ENCODE measurements around the gene TRIM5.

The TRIM5 gene

GRCh38 chr11:5679811-5680210 lies 5.1 kb downstream of the TRIM5 start:
- TF ChIP-seq CTCF (IDR thresholded peaks at IDR 0.05): no peak

DNA sequence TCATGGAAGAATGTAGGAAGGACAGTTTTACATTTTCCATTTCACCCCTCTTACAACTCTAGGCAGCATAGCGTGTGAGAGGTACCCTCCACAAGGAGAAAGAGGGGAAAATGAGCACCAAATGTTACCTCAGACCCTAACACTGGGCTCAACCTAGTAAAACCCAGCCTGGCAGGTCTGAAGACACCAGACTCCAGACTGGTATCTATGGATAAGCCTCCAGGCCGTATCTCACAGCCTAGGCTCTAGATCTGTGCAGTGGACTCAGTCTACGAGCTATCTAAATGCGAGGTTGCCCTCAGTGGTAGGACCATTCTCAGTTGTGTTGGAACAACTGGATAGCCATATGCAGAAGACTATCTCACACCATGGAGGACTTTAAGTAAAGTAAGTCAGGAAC lies 10.5 kb downstream of the TRIM5 start:
- no peak for TF ChIP-seq CTCF (IDR thresholded peaks at IDR 0.05)

DNA sequence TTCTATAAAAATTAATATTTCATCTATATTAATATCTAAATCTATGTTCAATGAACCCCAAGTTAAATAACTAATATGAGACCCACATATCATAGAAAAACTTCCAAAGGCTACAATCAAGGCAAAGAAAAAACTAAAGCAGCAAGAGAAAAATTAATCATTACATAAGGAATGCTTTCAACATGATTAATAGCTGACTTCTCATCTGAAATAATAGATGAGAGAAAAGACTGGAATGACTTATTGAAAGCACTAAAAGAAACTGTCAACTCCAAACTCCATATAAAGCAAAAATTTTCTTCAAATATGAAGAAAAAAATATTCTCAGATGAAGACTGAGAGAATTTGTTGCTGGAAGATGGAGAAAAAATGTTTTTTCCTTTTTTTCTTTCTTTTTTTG lies 13.0 kb downstream of the TRIM5 start:
- TF ChIP-seq CTCF (IDR thresholded peaks at IDR 0.05): no peak

GRCh38 chr11:5666402-5666793 lies 18.5 kb downstream of the TRIM5 start:
- TF ChIP-seq CTCF (IDR thresholded peaks at IDR 0.05): no peak

- TF ChIP-seq CTCF (IDR thresholded peaks at IDR 0.05): no peak
Measured at GRCh38 chr11:5665746-5666401, 19.0 kb downstream of the TRIM5 start.

DNA sequence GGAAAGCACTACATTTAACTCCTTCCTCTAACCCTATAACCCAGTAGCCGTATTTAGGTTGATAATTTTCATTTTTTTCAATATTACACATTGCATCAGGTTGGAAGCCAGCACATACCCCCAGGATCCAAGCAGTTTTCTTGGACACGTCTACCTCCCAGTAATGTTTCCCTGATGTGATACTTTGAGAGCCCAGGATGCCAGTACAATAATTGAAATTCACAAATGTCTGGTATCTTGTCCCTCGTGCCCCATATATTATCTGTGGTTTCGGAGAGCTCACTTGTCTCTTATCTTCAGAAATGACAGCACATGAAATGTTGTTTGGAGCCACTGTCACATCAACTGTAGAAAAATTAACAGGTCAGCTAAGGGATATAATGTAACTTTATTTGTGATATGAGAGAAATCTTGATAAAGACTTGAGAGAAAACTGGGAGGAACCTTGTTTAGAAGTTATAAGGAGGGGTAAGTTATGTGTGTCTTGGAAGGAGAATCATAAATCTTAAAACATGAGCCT lies 19.8 kb downstream of the TRIM5 start:
- no peak for TF ChIP-seq CTCF (IDR thresholded peaks at IDR 0.05)

GRCh38 chr11:5663511-5663910 lies 21.4 kb downstream of the TRIM5 start:
- TF ChIP-seq CTCF (IDR thresholded peaks at IDR 0.05): no peak

GRCh38 chr11:5658318-5658717 lies 26.6 kb downstream of the TRIM5 start:
- TF ChIP-seq CTCF (IDR thresholded peaks at IDR 0.05): no peak

Data from LNCAP (cell line).